ENCODE measurements around the gene FBF1. TPM values are rescaled to one million over a fixed set of nuclear protein-coding genes. Genes with fewer than 3 reads are reported as not detected.
A peak's percentile ranks its signal among the peaks of the same experiment; 100 is the strongest.

Gene FBF1
- total and polyA plus RNA-seq, 2 of the 4 experiments (the other 2 are of a cell fraction): 4.5 to 8.0 TPM

- peak overlapping the region; percentile 22; the same call in 1 of the 2 replicates for H3K56ac ChIP-seq (ENCODE audit: extremely low read depth, insufficient read depth, low read length)
- peak overlapping the region; percentile 28 for H2BK5ac ChIP-seq (ENCODE audit: low read depth, low read length, poor library complexity, severe bottlenecking)
- DNase-seq (peak; percentile 71), ATAC-seq (ENCODE audit: low read depth) (peak; percentile 74)
- peak overlapping the region; percentile 75 for H3K27ac ChIP-seq (ENCODE audit: insufficient read depth, low read length)
- H3K18ac ChIP-seq (ENCODE audit: low read depth, low read length): peak overlapping the region; percentile 58
- peak overlapping the region; percentile 96 for H2AFZ ChIP-seq (replicated peaks; ENCODE audit: low read length, poor library complexity)
- peak overlapping the region; percentile 96 for H2AK9ac ChIP-seq (replicated peaks; ENCODE audit: low read depth, low read length, poor library complexity)
- H3K9me3 ChIP-seq (ENCODE audit: control insufficient read depth, insufficient read depth, low read length): no peaks in the 10 kb centered on the region
- peak overlapping the region; percentile 46 for H3K4me3 ChIP-seq (ENCODE audit: insufficient read depth, low read depth, low read length)
- peak overlapping the region; percentile 39; the same call in 1 of the 2 replicates for H3K14ac ChIP-seq (replicated peaks; ENCODE audit: low read depth, low read length)
- peak overlapping the region; percentile 61 for H2BK120ac ChIP-seq (ENCODE audit: low read depth, low read length)
- peak overlapping the region; percentile 64 for H3K9ac ChIP-seq (ENCODE audit: low read depth, low read length)
- H3K23ac ChIP-seq (ENCODE audit: low read depth, low read length): peak overlapping the region; percentile 61
- peak overlapping the region; percentile 88 for H2AK5ac ChIP-seq (ENCODE audit: low read depth, low read length)
- intact Hi-C loops (cut with micrococcal nuclease): loop anchor here (10.0 kb wide), 1 partner anchor 93 kb away; the partner anchor contains the start of gene UNK
- peaks cover 3% of the 10 kb centered on the region for H3K27me3 ChIP-seq (ENCODE audit: control insufficient read depth, insufficient read depth, low read length)
- in situ Hi-C loops (cut with MboI; ENCODE audit: low sequenced_read_pairs): no loop called here
- dilution Hi-C loops (cut with HindIII; ENCODE audit: low sequenced_read_pairs, unreplicated experiment): no loop called here
- 0 out of 3 replicates have a peak overlapping the region, but pooled peaks have one; percentile 1 for H2BK15ac ChIP-seq (ENCODE audit: low read depth, low read length)
- 0 out of 2 replicates have a peak, but pooled peaks cover 3% of the 10 kb centered on the region for H3K9me1 ChIP-seq (ENCODE audit: insufficient read depth, low read length)
- H3K4me2 ChIP-seq (ENCODE audit: low read depth, low read length): peak overlapping the region; percentile 74
- 0% methylated on average over 39 of the region's 56 CpGs; no CpG with 5 or more reads in 1 of the 2 experiments for WGBS, 2 experiments (ENCODE audit: extremely low coverage in 2 of 2, insufficient read length in 1 of 2)
- no TSS peak for BruUV-seq (replicated peaks)
- CTCF ChIA-PET: interaction anchor here (0.6 to 1.1 kb wide), 5 partner anchors 11 to 98 kb away, joined by 3 to 5 read pairs (median 4); a partner anchor contains a TSS
- peaks cover 10% of the 10 kb centered on the region; the same call in 1 of the 2 replicates for H4K20me1 ChIP-seq (ENCODE audit: insufficient read depth, low read length)
- peak overlapping the region; percentile 19; the same call in 1 of the 2 replicates for H4K5ac ChIP-seq (ENCODE audit: low read depth, low read length)
- H4K8ac ChIP-seq (ENCODE audit: low read depth in 2 of 2, low read length in 2 of 2): peak overlapping the region; percentile 44 to 83
- H4K91ac ChIP-seq (ENCODE audit: insufficient read depth, low read depth, low read length): peak overlapping the region; percentile 81
- peak overlapping the region; percentile 82 for H3K4ac ChIP-seq (ENCODE audit: low read depth, low read length)
- POLR2A ChIA-PET (ENCODE audit: unreplicated experiment): interaction anchor here (1.0 kb wide), 1 partner anchor 98 kb away, joined by 3 read pairs; no protein-coding TSS in a partner anchor
- no peak overlapping the region for H2BK20ac ChIP-seq (ENCODE audit: low read depth, low read length)
- peaks cover 0 to 27% of the 10 kb centered on the region in 2 experiments; a peak in 3 of 4 replicates for H3K79me1 ChIP-seq (ENCODE audit: low read depth in 1 of 2, low read length in 2 of 2)
- H3K4me1 ChIP-seq (ENCODE audit: control insufficient read depth, insufficient read depth, low read length): peaks cover 21% of the 10 kb centered on the region
- peaks cover 6% of the 10 kb centered on the region; the same call in 1 of the 2 replicates for H3K36me3 ChIP-seq (ENCODE audit: control insufficient read depth, insufficient read depth, low read length)
- no peak for TF ChIP-seq MAFK (IDR thresholded peaks at IDR 0.05; ENCODE audit: low read depth, low read length)
- TF ChIP-seq ELK1 (IDR thresholded peaks at IDR 0.05; ENCODE audit: borderline replicate concordance, low read depth, low read length): no peak
- no peak for TF ChIP-seq RFX5 (IDR thresholded peaks at IDR 0.05; ENCODE audit: low read depth, low read length)
- TF ChIP-seq SMC3 (IDR thresholded peaks at IDR 0.05; ENCODE audit: low read depth, low read length): 0 out of 2 replicates have a peak, but pooled peaks have one; percentile 19
- no peak for TF ChIP-seq FOS (IDR thresholded peaks at IDR 0.05; ENCODE audit: low read depth, low read length)
- peak; percentile 60 for TF ChIP-seq CTCF (conservative IDR thresholded peaks at IDR 0.05; ENCODE audit: low read depth, low read length)
- TF ChIP-seq USF2 (IDR thresholded peaks at IDR 0.05; ENCODE audit: low read depth, low read length): no peak
- peak; percentile 30 for TF ChIP-seq RAD21 (IDR thresholded peaks at IDR 0.05; ENCODE audit: low read length)
- no peak for TF ChIP-seq CEBPB (IDR thresholded peaks at IDR 0.05; ENCODE audit: low read depth, low read length)
- no peak for TF ChIP-seq BHLHE40 (IDR thresholded peaks at IDR 0.05; ENCODE audit: low read depth, low read length)
- peak; percentile 56; the same call in 1 of the 2 replicates for TF ChIP-seq MXI1 (IDR thresholded peaks at IDR 0.05; ENCODE audit: borderline replicate concordance, low read depth, low read length)
- TF ChIP-seq NFE2L2 (IDR thresholded peaks at IDR 0.05; ENCODE audit: low read depth, low read length): no peak
- no peak for TF ChIP-seq RCOR1 (IDR thresholded peaks at IDR 0.05; ENCODE audit: insufficient replicate concordance, low read length)
- TF ChIP-seq CHD1 (IDR thresholded peaks at IDR 0.05; ENCODE audit: low read depth, low read length): no peak
- peak; percentile 32; the same call in 1 of the 2 replicates for TF ChIP-seq POLR2A (IDR thresholded peaks at IDR 0.05; ENCODE audit: low read depth, low read length)
These were observed 63.1 kb downstream of the FBF1 start for GRCh38 chr17:75877752-75878173.
